GM19239 (cell line): Measurements from ENCODE around the gene GFI1B.
"Not testable (repeated sequence)": the region's sequence is repeated elsewhere in the genome, so short reads cannot be mapped to it uniquely, and the experiment has no call there.

Experiments
- DNase-seq: peaks from one replicate; pipeline ENCODE4 v3.0.0; 2011; ENCODE audit warnings: low spot score; ENCODE audit not compliant: insufficient read length
- FAIRE-seq: peaks from 2 replicates; lab custom pipeline; 2011; peaks lifted over from hg19 to GRCh38; lab: Jason Lieb, UNC

GFI1B gene

GRCh38 chr9:132989414-132989996 is 11.0 kb downstream of the GFI1B start:
- DNase-seq (no peak), FAIRE-seq (no peak)

- not testable (repeated sequence) for DNase-seq, FAIRE-seq
These were observed 11.6 kb downstream of the GFI1B start for GRCh38 chr9:132989998-132990557.

- FAIRE-seq (no peak), DNase-seq (no peak)
These were observed 12.3 kb downstream of the GFI1B start for GRCh38 chr9:132990781-132991180.

DNA sequence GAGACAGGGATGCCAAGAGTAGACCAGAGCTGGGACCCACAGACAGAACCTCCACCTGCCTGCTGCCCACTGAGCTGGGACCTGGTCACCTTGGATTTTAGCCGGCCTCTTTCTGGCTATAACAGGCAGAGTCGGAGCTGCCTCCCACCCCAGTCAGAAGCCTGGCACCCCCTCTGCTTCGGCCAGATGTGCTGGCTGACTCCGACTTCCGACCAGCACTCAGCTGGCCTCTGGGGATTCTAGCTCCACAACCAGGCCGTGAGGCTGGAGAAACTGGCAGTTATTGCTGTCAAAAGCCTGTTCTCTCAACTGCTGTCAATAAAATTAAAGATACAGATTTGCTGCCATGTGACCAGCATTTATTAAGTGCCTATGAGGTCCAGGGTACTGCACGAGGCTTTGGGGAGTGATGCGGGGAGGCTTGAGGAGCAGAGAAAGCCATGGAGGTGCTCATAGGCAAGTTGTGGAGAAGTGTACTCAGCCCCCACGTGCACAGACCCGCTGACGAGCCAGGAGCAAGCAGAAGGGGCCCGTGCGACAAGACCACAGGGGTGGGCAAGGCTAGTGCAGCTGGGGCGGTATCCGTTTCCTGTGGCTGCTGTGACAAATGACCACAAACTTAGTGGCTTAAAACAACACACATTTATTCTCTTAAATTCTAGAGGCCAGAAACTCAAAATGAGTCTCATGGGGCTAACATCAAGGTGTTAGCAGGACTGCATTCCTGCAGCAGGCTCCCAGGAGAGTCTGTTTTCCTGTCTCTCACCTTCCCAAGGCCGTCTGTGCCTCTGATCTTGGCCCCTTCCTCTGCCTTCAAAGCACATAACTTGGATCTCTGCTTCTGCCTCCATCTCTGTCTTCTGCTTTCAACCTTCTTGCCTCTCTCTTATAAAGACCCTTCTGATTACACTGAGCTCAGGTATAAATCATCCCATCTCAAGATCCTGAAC is 13.1 kb downstream of the GFI1B start:
- FAIRE-seq: no peak

DNA sequence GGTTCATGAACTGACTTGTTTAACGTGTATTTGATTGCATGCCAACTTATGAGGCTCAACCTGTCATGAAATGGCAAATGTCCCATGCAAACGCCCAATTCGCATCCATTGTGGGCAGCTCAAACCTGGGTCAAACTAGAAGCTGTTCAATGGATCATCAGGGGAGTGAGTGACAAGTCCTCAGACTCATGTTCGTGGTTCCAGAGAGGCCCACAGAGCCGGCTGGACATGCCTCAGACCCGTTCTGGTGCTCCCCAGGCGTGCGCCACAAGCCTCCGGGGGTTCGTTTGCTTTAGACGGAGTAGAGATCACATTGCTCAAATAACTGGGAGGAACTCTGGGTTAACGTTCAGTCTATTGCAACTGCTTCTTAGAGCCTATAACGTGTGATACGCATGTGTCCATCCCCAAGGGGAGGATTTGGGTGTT is 15.0 kb downstream of the GFI1B start:
- FAIRE-seq (no peak), DNase-seq (no peak)

More for the DNA sequence above, 13.1 kb downstream of the GFI1B start:
- no peak for DNase-seq

- DNase-seq: no peak
- FAIRE-seq: peak; percentile 39
These were observed 16.1 kb downstream of the GFI1B start for GRCh38 chr9:132994410-132995120.

- DNase-seq: no peak
These were observed 16.6 kb downstream of the GFI1B start for GRCh38 chr9:132995121-132995420.

DNA sequence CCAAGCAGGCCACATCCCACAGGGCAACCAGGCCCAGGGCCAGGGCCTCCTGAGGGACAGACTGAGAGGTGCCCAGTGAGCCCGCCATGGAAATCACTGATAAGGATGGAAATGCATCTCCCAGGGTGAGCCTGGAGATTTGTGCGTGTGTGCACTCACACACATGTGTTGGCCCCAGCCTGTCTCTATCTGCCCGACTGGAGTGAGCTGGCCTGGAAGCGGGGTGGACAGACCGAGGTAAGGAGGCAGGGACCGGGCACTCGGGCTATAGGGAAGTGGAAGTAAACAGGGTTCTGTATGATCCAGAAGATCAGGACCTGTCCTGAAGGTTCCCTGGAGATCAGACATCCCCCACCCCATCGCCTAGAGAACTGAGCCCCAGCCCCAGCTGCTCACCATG is 17.4 kb downstream of the GFI1B start:
- no peak for DNase-seq
- no peak for FAIRE-seq

More at GRCh38 chr9:132995121-132995420, 16.6 kb downstream of the GFI1B start:
- FAIRE-seq: no peak

GRCh38 chr9:132996526-132996925 is 18.0 kb downstream of the GFI1B start:
- no peak for FAIRE-seq
- no peak for DNase-seq

DNA sequence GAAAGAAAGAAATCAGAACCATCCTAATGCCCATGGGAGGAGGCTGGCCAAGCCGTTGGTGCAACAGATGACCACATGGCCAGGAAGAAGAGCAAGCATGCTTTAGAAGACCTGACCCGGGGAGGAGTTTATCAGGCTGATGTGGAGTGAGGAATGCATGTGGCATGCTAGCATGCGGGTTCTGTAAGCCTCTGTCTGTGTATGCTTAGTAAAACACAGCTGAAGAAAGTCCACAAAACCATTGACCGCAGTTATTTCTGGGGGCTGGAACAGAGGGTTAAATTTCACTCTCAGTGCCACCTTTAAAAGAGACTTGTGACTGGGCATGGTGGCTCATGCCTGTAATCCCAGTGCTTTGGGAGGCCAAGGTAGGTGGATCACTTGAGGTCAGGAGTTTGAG is 19.1 kb downstream of the GFI1B start:
- no peak for FAIRE-seq
- no peak for DNase-seq

- FAIRE-seq, DNase-seq: not testable (repeated sequence)
These were observed 19.7 kb downstream of the GFI1B start for GRCh38 chr9:132998221-132998620.

DNA sequence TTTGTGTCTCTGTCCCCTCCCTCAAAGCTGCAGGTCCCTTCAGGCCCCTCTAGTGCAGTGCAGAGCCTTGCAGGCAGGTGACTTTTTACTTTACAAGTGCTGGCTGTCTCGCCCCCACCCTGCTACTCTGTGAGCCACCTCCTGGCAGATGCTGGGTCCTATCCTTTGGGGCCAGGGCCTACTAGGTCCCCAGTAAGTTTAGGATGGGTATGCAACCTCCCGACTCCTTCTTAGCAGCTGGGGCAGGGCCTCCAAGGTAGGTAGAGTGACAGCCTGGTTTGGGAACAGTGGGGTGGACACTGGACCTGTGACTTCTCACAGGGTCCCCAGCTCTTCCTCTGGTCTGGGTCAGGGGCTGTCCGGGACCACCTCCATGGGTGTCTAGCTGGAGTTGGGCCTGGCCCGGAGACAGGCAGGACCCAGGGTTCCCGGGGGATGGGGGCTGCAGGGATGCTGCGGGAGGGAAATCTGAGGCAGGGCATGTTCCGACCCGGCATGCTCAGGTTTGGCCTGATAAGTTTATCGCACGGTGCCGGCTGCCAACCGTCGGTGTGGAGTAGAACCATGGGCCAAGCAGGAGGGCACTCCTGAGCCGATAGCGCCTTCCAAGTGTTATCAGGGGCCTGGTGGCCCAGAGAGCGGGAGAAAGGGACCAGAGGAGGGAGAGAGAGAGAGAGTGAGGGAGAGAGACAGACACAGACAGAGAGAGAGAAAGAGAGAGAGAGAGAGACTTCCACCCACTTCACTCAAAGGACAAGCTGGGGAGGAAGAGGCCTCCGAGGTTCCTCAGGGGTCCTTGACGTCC is 20.5 kb downstream of the GFI1B start:
- FAIRE-seq (no peak), DNase-seq (no peak)

- DNase-seq (no peak), FAIRE-seq (no peak)
These were observed 23.9 kb downstream of the GFI1B start for GRCh38 chr9:133002147-133003070.

- DNase-seq (no peak), FAIRE-seq (no peak)
These were observed 24.6 kb downstream of the GFI1B start for GRCh38 chr9:133003071-133003461.

DNA sequence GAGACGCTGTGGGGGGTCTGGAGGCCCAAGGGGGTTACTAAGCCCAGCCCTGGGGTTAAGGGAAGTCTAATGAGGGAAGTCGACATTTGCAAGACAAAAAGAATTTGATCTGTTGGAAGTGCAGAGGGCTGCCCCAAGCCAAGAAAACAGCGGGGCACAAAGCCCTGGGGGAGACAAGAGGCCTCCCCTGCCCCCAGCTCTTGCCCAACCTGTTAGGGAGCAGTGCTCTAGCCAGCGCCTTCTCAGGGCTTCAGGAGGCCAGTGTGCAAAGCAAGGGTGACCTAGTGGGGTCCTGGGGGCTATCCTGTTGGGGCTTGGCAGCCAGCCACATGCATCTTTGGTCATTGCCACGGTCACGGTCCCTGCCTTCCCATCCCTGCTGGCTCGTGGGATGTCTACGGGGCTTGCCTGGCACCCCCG is 25.2 kb downstream of the GFI1B start:
- no peak for FAIRE-seq
- DNase-seq: no peak

DNA sequence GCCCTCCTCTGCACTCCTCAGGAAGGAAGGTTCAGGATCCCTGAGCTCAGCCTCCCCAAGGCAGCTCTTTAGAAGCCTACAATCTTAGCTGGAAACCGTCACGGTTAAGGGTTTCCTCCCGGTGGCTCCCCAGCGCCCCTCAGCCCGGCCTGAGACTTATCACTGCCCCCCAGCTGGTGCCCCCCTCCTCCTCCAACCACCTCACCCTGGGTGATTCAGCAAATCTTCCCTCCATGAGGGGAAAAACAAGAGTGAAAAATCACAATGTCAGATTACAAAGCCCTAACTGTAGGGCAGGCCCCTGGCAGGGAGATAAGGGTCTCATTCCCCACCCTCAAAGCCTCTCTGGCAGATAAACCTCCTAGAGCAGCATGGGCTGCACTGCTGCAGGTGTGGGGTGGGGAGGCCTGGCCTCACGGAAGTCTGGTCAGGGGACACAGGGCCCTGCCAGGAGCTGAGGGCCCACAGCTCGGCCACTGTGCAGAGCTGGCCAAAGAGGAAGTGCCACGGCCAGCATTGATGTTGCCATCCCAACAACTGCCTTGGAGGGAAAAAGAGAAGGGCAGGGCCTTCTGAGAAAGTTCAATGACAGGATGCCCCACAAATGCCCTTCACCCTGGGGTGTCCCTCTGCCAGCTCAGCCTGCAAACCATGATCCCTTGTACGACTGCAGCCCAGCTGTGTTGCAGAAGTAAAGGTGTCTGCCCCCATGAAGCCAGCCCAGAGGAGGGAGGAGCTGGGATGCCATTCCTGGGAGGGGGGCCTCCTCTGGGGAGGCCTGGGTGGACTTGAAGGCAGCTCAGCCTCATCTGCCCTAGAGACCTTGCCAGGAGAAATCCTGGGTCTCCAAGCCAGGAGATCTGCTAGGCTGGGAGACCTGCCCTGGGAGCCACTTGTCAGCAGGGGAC is 25.9 kb downstream of the GFI1B start:
- no peak for DNase-seq
- no peak for FAIRE-seq

DNA sequence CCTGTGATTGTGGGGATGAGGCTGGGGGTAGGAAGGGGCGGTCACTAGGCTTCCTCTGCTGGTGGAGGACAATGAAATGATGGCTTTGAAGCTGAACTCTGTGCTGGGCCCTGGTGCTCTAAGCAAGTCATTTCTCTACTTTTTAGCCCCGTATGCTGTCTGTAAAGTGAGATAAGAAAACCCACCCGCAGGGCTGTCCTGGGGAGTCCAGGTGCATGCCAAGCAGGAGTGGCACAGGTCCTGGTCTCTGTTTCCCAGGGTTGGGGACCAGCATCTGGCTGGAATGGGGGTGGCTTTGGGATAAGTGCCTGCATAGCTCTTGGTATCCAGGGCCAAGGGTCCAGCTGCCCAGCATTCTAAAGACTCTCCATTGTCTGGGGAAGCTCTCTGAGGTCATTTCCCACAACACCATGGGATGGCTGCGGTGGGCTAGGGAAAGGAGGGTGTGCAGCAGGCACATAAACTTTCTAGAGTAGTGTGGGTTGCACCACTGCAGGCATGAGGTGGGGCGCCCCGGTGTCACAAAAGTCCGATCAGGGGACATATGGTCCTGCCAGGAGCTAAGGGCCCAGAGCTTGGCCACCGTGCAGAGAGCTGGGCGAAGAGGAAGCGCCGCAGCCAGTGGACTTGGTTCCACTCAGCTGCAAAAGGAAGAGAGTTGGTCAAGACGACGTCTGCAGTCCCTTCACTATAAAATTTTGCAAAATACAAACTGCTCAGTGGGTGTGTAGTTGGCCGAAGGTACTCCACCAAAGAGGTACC is 26.7 kb downstream of the GFI1B start:
- FAIRE-seq: no peak
- no peak for DNase-seq
